GM12878 (cell line): Measurements from ENCODE around the gene IGFBP1. TPM values are rescaled to one million over a fixed set of nuclear protein-coding genes. Genes with fewer than 3 reads are reported as not detected.

ENCODE experiments used
- ATAC-seq: fragments of 200-7000 bp; cut with Tn5 transposase; 3 replicates; pipeline ENCODE4 v1.9.1; 2020; ENCODE audit warnings: mild to moderate bottlenecking, moderate library complexity
- BruUV-seq: library from RNA; stranded (reverse); fragments of 400-500 nt; replicated peaks from 2 replicates; lab custom pipeline; 2021; lab: Mats Ljungman, UMichigan
- CTCF ChIA-PET: fragments of 300-600 bp; sonication (Branson Sonifier 250); formaldehyde crosslinking; extraction: SDS; loops from one replicate; lab custom pipeline; 2021; ENCODE audit warnings: inconsistent platforms; lab: Yijun Ruan, JAX
- POLR2A ChIA-PET: fragments of 350-600 bp; formaldehyde crosslinking; extraction: SDS; loops from one replicate; lab custom pipeline; 2021; ENCODE audit warnings: inconsistent platforms; lab: Charles Lee
- RAD21 ChIA-PET: fragments of 300-600 bp; sonication (Branson Sonifier 250); formaldehyde crosslinking; loops from one replicate; lab custom pipeline; 2023; ENCODE audit warnings: antibody characterized with exemption; ENCODE audit not compliant: unreplicated experiment; lab: Charles Lee
- SMC1A ChIA-PET: fragments of 300-600 bp; sonication (Branson Sonifier 250); formaldehyde crosslinking; loops from one replicate; lab custom pipeline; 2023; ENCODE audit not compliant: unreplicated experiment, uncharacterized antibody; lab: Charles Lee
- DNase-seq: peaks from one replicate; pipeline ENCODE4 v3.0.0-alpha.2; 2011; ENCODE audit warnings: low read depth, low spot score
- FAIRE-seq: peaks from 3 replicates; lab custom pipeline; 2011; peaks lifted over from hg19 to GRCh38; lab: Jason Lieb, UNC
- H2AFZ ChIP-seq: 2 replicates; pipeline ENCODE4 v1.6.0; 2011; ENCODE audit warnings: low read depth, low read length, control low read depth; ENCODE audit not compliant: control insufficient read depth
- H3K27ac ChIP-seq: 2 replicates; pipeline ENCODE4 v1.5.1; 2011; ENCODE audit warnings: control low read depth; ENCODE audit not compliant: control insufficient read depth, insufficient read depth
- H3K27me3 ChIP-seq, 2 experiments: replicated peaks in 1 of 2; 2 replicates each; pipeline versions ENCODE4 v1.6.0 to v1.6.1; 2011; ENCODE audit warnings: low read length in 1 of 2; ENCODE audit not compliant: control insufficient read depth in 2 of 2, insufficient read depth in 2 of 2
- H3K36me3 ChIP-seq, 2 experiments: 2 replicates each; pipeline ENCODE4 v1.5.1; 2011; ENCODE audit warnings: low read length in 1 of 2; ENCODE audit not compliant: control insufficient read depth in 2 of 2, insufficient read depth in 2 of 2
- H3K4me1 ChIP-seq: 2 replicates; pipeline ENCODE4 v1.6.1; 2011; ENCODE audit warnings: mild to moderate bottlenecking, low read length, moderate library complexity, mixed read lengths; ENCODE audit not compliant: control insufficient read depth, insufficient read depth
- H3K4me2 ChIP-seq: 2 replicates; pipeline ENCODE4 v1.6.0; 2011; ENCODE audit warnings: control low read depth; ENCODE audit not compliant: control insufficient read depth, insufficient read depth
- H3K4me3 ChIP-seq: fragments of 200-600 bp; sonication (generic); 2 replicates; pipeline ENCODE4 v1.5.1; 2016
- H3K79me2 ChIP-seq: 2 replicates; pipeline ENCODE4 v1.6.0; 2011; ENCODE audit warnings: low read length; ENCODE audit not compliant: control insufficient read depth, insufficient read depth
- H3K9ac ChIP-seq: 2 replicates; pipeline ENCODE4 v1.8.0; 2011; ENCODE audit warnings: low read length, control low read depth, mixed read lengths; ENCODE audit not compliant: control insufficient read depth, insufficient read depth
- H3K9me3 ChIP-seq: replicated peaks from 3 replicates; pipeline ENCODE4 v1.5.1; 2011; ENCODE audit warnings: mild to moderate bottlenecking, low read length; ENCODE audit not compliant: control insufficient read depth, insufficient read depth
- H4K20me1 ChIP-seq: 2 replicates; pipeline ENCODE4 v1.6.0; 2011; ENCODE audit not compliant: control insufficient read depth, insufficient read depth
- HDAC2 ChIP-seq: fragments of 200-600 bp; sonication (generic); IDR thresholded peaks from 2 replicates; pipeline ENCODE4 v1.6.1; 2017
- MYC ChIP-seq: IDR thresholded peaks from 2 replicates; pipeline ENCODE4 v1.6.1; 2011; ENCODE audit warnings: mild to moderate bottlenecking, low read length, moderate library complexity, inconsistent platforms; ENCODE audit not compliant: insufficient read depth, insufficient replicate concordance, insufficient read length, severe bottlenecking
- NFYB ChIP-seq: IDR thresholded peaks from 2 replicates; pipeline ENCODE4 v1.6.1; 2011; ENCODE audit warnings: low read depth, mild to moderate bottlenecking, low read length, improper control_type of control experiment, moderate library complexity; ENCODE audit not compliant: insufficient read depth
- WGBS: methylation state at CpG from one replicate; pipeline ENCODE4 v1.1.6; 2016; ENCODE audit warnings: low lambda C conversion rate; ENCODE audit not compliant: insufficient replicate concordance, insufficient coverage; ENCODE audit errors: missing lambda C conversion rate; 5-methylcytosine and 5-hydroxymethylcytosine counted together
- in situ Hi-C: fragments of 300-500 bp; cut with MboI; formaldehyde crosslinking; loops from 9 replicates; pipeline ENCODE4 v1.14.3; 2018; ENCODE audit warnings: mixed read lengths
- intact Hi-C: fragments of 100-400 bp; cut with micrococcal nuclease; formaldehyde crosslinking; loops from one replicate; pipeline ENCODE4 v1.14.2; 2022; ENCODE audit not compliant: unreplicated experiment
- polyA plus RNA-seq, 11 experiments: library from polyadenylated mRNA; depleted of rRNA in 4 of 11; unstranded in 6 of 11; stranded (reverse) in 5 of 11; fragments of >200 nt; fragmentation: Nextera tagmentation in 4 of 11; fragmentation: Illumina TruSeq in 1 of 11; extraction: Ambion mirVana in 4 of 11; extraction: Trizol in 1 of 11; gene quantifications; 1 replicate in 1 of 11; 2 replicates in 10 of 11; pipeline versions ENCODE4 v1.2.1 to v1.2.3, GENCODE V29; 2011 to 2016; ENCODE audit warnings: inconsistent platforms in 2 of 11, missing spikeins in 2 of 11, low read depth in 1 of 11
- total RNA-seq, 4 experiments: library from RNA; depleted of rRNA in 3 of 4; stranded (reverse); fragments of >200 nt in 3 of 4; fragmentation: Illumina TruSeq in 1 of 4; extraction: Trizol in 1 of 4; gene quantifications; 2 replicates each; pipeline versions ENCODE4 v1.2.1 to v1.2.3, GENCODE V29; 2013 to 2021
- TF ChIP-seq, protein P1 (sequence below): fragments of 450-650 bp; IDR thresholded peaks from 2 replicates; pipeline ENCODE4 v1.6.1; 2018; ENCODE audit warnings: borderline replicate concordance, mild to moderate bottlenecking; ENCODE audit not compliant: partially characterized antibody

The IGFBP1 gene
- total and polyA plus RNA-seq, 10 of the 15 experiments (the other 5 are each of a cell fraction or from before 2014, with no cell fraction given) = 0.13 TPM; not detected in 9

DNA sequence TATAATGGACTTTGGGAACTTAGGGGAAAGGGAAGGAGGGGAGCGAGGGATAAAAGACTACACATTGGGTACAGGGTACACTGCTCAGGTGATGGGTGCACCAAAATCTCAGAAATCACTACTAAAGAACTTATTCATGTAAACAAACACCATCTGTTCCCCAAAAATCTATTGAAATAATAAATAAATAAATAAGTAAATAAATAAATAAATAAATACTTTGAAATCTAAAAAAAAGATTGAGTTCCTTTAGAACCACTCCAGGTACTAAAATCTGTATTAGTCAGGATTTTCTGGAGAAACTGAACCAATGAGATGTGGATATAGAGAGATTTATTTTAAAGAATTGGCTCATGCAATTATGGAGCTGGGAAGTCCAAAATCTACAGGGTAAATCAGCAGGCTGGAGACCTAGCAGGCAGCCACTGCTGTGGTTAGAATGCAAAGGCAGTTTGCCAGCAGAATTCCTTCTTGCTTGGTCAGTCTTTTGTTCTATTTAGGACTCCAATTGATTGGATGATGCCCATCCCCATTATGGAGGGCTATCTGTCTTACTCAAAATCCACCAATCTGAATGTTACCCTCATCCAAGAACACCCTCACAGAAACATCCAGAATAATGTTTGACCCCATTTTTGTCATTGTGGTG lies 8.9 kb downstream of the IGFBP1 start:
- ChIA-PET SMC1A (no interaction called here), RAD21 (no interaction called here), POLR2A (no interaction called here), CTCF (interaction anchor here (1.2 kb wide), 1 partner anchor 25 kb away, joined by 3 read pairs; no protein-coding TSS in a partner anchor)
- ATAC-seq (no peak), FAIRE-seq (no peak), DNase-seq (no peak)
- Histone ChIP-seq H2AFZ (no peak overlapping the region), H3K4me2 (no peak overlapping the region), H3K4me1 (no peaks in the 10 kb centered on the region), H3K36me3 (no peaks in the 10 kb centered on the region), H3K27ac (no peak overlapping the region), H4K20me1 (no peaks in the 10 kb centered on the region), H3K79me2 (no peaks in the 10 kb centered on the region), H3K4me3 (no peak overlapping the region), H3K27me3 (no peaks in the 10 kb centered on the region), H3K9me3 (no peaks in the 10 kb centered on the region), H3K9ac (no peak overlapping the region)
- intact Hi-C loops = no loop called here
- 0% methylated on average over 1 of the region's 1 CpG for WGBS
- TF ChIP-seq NFYB (no peak), MYC (no peak), HDAC2 (no peak)
- TF ChIP-seq, protein P1, sequence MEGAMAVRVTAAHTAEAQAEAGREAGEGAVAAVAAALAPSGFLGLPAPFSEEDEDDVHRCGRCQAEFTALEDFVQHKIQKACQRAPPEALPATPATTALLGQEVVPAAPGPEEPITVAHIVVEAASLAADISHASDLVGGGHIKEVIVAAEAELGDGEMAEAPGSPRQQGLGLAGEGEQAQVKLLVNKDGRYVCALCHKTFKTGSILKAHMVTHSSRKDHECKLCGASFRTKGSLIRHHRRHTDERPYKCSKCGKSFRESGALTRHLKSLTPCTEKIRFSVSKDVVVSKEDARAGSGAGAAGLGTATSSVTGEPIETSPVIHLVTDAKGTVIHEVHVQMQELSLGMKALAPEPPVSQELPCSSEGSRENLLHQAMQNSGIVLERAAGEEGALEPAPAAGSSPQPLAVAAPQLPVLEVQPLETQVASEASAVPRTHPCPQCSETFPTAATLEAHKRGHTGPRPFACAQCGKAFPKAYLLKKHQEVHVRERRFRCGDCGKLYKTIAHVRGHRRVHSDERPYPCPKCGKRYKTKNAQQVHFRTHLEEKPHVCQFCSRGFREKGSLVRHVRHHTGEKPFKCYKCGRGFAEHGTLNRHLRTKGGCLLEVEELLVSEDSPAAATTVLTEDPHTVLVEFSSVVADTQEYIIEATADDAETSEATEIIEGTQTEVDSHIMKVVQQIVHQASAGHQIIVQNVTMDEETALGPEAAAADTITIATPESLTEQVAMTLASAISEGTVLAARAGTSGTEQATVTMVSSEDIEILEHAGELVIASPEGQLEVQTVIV = no peak
- no TSS peak for BruUV-seq
- in situ Hi-C loops = no loop called here
